Astrocyte of the cerebellum (primary cell): ENCODE data around the gene DNMT3B.

Experiments
- DNase-seq: peaks from one replicate; pipeline ENCODE4 v3.0.0-alpha.2; 2011; ENCODE audit warnings: low read depth
- H3K4me3 ChIP-seq: 2 replicates; pipeline ENCODE4 v1.5.1; 2011; ENCODE audit warnings: mild to moderate bottlenecking, low read depth, low read length, moderate library complexity
- CTCF ChIP-seq: IDR thresholded peaks from 2 replicates; pipeline ENCODE4 v1.5.1; 2012; ENCODE audit warnings: low read length, low read depth, moderate library complexity, mild to moderate bottlenecking; ENCODE audit errors: missing control alignments
- in situ Hi-C: cut with HindIII; loops from 2 replicates; pipeline ENCODE4 v1.10.0; 2017; ENCODE audit warnings: low sequenced_read_pairs

The DNMT3B gene

GRCh38 chr20:32751702-32752457 lies 10.3 kb upstream of the DNMT3B start:
- TF ChIP-seq CTCF = no peak
- no peak for DNase-seq
- in situ Hi-C loops = no loop called here
- H3K4me3 ChIP-seq = no peak overlapping the region

GRCh38 chr20:32752458-32753250 lies 9.5 kb upstream of the DNMT3B start:
- no peak for DNase-seq
- no peak for TF ChIP-seq CTCF
- no peak overlapping the region for H3K4me3 ChIP-seq
- in situ Hi-C loops = no loop called here

GRCh38 chr20:32753731-32754130 lies 8.5 kb upstream of the DNMT3B start:
- DNase-seq = no peak
- TF ChIP-seq CTCF = no peak
- H3K4me3 ChIP-seq = no peak overlapping the region
- in situ Hi-C loops = no loop called here

GRCh38 chr20:32756156-32756555 lies 6.0 kb upstream of the DNMT3B start:
- TF ChIP-seq CTCF = no peak
- no peak overlapping the region for H3K4me3 ChIP-seq
- no peak for DNase-seq
- in situ Hi-C loops = no loop called here

- no peak for TF ChIP-seq CTCF
- in situ Hi-C loops = no loop called here
- H3K4me3 ChIP-seq = no peak overlapping the region
- no peak for DNase-seq
Measured at GRCh38 chr20:32761417-32761830, 761 bp upstream of the DNMT3B start.

- no peak for DNase-seq
- in situ Hi-C loops = no loop called here
- peak overlapping the region; percentile 78 for H3K4me3 ChIP-seq
- TF ChIP-seq CTCF = no peak
Measured at GRCh38 chr20:32762754-32763201, 593 bp downstream of the DNMT3B start.
